Cardiac septum (tissue), 1 donor: ENCODE results near the gene PDZRN3. TPM values are rescaled to one million over a fixed set of nuclear protein-coding genes. Genes with fewer than 3 reads are reported as not detected.

Experiments
- DNase-seq: peaks from one replicate; pipeline ENCODE4 v3.0.0-alpha.2; 2020; ENCODE audit warnings: low spot score
- intact Hi-C: fragments of 100-400 bp; cut with DNase I; formaldehyde crosslinking; loops from one replicate; pipeline ENCODE4 v1.14.0; 2022
- total RNA-seq: library from RNA; stranded (reverse); fragmentation: NEBNext Ultra II Directional; extraction: Animal tissue kit (Norgen Biotek cat#: 25700); gene quantifications from one replicate; pipeline ENCODE4 v1.2.1, GENCODE V29; 2021
- donor health status: DM: no; HTN: no; CAD: no.

Gene PDZRN3
- total RNA-seq, 1 donor from 2014 or later, result 66.0 TPM

DNA sequence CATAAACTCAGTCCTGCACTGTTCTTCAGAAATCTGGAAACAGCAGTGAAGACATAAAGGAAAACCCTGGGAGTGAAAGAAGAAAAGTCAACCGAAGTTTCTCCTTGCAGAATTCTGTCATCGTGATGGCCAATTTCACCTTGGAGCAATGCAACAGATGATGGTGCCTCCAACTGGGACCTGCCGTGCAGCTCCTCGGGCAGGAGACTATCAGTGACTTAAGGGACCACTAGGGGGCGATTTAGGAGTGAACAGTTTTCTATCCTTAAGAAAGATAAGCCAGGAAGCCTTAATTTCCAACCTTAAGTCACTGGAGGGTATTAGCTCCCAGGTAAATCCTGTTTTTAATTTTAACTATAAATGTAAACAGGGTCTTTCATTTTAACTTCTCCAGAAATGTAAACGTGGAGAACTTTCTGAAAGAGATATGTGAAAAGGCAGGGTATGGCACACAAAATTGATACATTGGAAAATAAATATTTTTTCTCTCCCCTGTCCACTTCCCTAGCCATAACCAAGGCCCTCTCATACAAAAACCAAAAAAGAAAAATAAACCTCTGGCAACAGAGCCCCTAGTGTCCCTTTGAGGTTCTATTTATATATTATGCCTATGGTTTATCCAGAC, 116.3 kb downstream of the PDZRN3 start:
- DNase-seq, result no peak
- intact Hi-C loops, result loop anchor here (2.0 kb wide), 2 partner anchors 116 to 340 kb away; partner anchors contain the start of gene PDZRN3

DNA sequence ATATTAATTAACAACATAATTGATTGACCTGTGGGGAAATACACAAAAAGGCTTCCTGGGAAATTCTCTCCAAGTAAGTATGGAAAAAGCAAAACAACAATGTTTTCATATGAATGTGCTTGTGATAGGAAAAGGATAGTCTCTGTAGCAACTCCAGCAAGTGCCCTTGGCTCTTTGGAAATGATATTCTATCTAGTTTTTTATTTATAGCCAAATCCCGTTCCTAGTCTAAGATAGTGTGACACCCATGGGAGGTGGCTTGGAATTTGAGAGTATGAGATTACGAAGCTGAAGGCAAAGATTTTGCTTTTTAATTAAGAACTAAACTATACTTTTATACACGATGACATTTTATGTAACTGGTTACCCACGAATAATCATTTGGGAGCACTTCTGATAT, 119.9 kb downstream of the PDZRN3 start:
- intact Hi-C loops, result loop anchor here (5.0 kb wide), 1 partner anchor 48 kb away; no protein-coding TSS in a partner anchor
- no peak for DNase-seq

DNA sequence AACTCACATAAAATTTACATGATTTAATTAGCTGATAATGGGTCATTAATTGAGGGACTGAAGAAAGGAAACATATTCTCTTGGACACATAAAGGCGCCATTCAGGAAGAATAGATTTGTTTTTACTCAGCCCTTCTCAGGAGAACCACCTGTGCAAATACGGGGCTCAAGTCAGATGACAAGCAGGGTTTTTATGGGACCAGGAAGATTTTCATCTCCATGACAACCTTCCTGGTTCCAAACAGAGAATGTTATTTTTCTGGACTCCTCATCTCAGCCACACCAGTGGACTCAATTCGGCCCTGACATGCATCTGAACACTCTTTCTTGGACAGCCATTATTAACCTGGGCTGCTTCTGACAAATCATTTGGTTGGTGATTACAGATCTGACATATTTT, 120.5 kb downstream of the PDZRN3 start:
- intact Hi-C loops, result loop anchor here (5.0 kb wide), 1 partner anchor 47 kb away; no protein-coding TSS in a partner anchor
- DNase-seq, result no peak

DNA sequence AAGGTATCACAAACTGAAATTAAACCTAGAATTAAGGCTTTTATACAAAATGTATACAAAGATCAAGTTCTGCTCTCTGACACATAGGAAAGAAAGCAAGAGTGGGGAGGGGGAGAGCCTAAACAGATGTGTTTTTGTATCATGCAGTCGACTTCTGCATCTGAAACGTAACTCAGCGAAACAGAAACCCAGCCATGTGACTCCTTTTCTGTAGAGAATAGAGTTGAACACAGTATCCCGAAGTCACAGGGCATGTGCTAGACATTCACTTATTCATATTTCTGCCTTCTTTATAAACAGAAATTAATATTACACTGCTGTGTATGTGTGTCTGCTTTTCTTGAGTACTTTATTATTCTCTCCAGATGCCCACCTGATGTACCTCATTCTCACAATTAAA, 121.0 kb downstream of the PDZRN3 start:
- intact Hi-C loops, result loop anchor here (5.0 kb wide), 1 partner anchor 46 kb away; no protein-coding TSS in a partner anchor
- DNase-seq, result no peak

DNA sequence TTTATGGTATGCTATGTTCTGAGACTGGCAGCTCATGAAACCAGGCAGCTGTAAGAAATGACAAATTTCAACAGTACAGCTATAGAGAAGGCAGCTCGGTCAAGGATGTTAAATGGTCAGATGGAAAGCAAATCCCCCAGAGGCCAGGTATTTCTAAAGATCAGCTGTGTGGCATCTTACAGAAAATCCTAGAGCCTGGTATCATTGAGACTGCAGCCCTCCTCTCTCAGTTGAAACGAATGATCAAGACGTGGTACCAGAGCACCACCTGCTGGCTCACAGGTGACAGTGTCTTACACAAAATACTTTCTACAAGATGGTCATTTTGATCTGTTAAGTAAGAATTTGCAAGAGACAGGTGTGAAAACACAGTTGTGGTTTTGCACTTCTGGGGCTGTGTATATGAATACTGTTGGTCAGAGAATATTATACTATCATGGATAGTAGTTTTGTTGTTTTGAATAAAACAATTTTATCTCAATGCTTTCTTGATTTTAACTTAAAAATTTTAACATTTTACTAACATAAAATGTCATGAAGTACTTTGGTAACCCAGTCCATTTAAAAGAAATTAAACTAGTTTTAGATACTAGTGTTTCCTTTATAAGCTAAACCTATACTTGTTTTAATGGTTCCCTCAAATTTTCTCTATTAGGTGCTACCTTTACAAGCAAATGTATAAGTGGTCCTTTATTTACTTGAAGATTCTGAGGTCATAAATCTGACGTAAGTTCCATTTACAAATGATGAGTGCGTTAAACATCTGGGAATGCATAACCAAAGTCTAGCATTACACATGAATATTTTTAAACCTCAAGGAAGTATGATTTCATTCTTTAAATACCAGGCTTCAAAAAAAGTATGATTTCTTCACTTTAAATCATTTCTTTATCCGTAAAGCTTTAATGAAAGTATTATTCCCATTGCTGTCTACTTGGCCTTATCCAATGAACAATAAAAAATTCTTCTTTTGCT, 121.8 kb downstream of the PDZRN3 start:
- intact Hi-C loops, result loop anchor here (1.0 to 5.0 kb wide), 2 partner anchors 46 to 402 kb away; no protein-coding TSS in a partner anchor
- no peak for DNase-seq

DNA sequence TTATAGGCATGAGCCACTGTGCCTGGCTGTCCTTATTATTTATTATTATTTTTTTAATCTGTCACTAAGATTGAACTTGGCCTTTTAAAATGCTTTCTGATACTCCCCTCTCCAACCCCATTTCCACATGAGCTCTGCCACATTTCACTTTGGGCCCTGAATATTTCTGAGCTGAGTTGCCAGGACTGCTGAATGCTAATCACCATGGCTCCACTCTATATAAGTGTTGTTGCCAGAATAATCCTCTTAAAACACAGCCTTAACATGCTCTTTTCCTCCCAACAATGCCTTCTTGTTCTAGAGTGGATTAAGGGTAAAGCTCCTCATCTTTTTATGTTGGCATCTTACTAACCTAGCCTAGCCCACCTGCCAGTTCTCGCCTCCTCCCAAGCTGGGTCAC, 124.4 kb downstream of the PDZRN3 start:
- intact Hi-C loops, result loop anchor here (5.0 kb wide), 1 partner anchor 43 kb away; no protein-coding TSS in a partner anchor
- DNase-seq, result no peak

DNA sequence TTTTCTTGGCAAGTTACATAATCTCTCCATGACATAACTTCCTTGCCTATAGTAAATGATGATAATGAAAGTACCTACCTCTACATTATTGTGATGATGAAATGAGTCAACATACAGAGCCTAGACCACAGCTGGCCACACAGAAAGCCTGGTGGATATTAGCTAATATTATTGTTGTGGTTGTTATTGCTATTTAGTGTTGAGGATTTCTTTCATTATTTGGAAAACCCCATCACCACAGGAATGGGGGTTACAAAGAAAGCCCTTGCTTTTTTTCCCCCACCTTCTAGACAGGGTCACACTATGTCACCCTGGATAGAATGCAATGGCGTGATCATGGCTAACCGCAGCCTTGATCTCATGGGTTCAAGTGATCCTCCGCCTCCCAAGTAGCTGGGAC, 125.0 kb downstream of the PDZRN3 start:
- intact Hi-C loops, result loop anchor here (5.0 kb wide), 1 partner anchor 42 kb away; no protein-coding TSS in a partner anchor
- no peak for DNase-seq

DNA sequence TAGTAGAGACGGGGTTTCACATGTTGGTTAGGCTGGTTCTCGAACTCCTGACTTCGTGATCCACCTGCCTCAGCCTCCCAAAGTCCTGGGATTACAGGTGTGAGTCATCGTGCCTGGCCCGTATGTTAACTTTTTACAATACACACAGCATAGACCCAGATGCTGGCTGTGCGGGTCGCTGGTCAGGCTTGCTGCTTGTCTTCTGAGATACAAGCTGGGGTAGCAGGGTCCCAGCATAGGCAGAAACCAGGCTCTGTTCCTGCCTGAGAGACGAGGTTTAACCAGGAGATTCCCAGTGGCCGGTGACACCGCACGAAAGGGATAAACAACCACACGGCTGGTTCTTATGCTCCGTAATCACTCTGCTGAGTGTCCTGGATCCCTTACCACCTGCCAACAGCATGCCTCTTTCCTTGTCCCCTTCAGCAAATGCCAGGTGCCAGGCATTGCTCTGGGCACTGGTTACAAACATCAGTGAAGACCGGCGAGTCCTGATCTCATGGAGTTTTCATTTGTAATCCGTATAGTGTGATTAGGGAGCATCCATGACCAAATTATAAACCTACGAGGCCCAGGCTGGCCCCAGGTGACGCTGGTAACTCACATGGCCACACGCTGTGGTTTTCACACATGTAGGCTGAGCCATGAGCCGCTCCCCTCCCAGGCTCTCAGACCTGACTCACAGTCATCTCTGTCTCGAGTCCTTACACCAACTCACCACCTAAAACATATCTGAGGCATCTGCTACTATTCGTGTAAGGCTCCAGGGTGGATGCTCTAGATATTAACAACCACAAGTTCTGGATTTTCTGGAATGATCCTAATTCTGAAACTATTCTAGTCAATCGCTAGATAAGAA, 125.7 kb downstream of the PDZRN3 start:
- DNase-seq, result no peak
- intact Hi-C loops, result no loop called here

DNA sequence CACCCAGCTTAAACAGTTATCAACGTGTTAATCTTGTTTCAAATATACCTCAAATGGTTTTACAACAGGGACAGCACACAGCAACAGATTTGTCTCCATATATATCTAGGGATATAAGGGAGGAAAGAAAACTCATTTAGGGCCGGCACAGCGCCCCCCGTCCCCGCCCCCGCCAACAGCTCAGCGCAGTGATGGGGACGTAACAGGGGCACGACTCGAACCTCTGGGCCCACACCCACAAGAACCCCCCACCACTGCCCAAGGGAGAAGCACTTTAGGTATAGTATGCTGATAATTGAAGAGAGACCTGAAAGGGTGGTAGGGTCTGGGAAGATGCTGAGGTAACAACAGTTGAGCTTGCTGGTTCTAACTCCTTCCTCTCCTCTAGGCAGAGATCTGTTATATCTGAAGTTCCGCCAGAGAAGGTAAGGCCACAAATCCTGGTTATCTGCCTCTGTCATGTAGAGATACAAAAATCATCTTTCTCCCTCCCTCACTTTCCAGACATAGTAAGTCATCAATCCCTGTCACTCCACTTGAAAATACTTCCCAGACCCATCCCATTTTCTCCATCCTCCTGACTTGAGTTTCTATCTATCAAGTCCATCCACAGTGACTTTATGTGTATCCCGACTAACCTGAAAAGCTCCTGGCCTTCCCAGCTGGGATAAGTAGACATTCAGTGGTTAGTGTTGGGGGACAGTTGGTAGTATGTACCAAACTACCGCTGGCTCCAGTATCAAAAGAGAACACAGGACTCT, 126.9 kb downstream of the PDZRN3 start:
- DNase-seq, result no peak
- intact Hi-C loops, result no loop called here

DNA sequence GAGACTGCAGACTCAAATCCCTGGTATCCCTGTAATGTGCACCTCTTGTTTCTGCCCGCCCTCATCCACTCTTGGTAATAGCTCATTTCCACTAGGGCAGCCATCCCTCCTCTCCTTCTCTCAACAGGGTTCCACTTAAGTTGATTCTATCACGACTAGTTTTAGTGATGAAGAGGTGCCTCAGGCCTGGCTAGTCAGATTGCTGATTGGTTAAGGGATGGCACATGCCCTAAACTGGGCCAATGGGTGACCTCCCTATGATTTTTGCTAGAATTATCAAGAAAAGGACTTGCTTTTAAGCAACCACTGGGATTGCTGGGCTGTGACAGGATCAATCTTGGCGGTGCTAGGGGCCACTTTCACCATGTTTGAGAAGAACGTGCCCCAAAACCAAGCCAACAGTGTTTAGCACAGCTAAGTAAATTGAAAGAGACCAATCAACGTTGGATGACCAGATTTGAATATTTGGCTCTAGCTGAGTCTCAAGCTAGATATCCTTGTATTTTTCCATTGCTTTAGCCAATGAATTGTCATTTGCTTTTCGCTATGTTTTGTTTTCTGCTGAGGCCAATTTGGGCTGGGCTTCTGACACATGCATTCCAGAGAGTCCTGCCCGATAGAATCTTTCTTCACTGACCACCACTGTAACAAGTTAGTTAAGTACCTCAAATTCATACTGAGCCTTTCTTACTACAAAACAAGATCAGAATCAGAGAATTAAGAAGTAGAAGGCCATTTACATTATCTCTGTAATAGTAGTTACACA, 131.0 kb downstream of the PDZRN3 start:
- DNase-seq, result no peak
- intact Hi-C loops, result no loop called here

DNA sequence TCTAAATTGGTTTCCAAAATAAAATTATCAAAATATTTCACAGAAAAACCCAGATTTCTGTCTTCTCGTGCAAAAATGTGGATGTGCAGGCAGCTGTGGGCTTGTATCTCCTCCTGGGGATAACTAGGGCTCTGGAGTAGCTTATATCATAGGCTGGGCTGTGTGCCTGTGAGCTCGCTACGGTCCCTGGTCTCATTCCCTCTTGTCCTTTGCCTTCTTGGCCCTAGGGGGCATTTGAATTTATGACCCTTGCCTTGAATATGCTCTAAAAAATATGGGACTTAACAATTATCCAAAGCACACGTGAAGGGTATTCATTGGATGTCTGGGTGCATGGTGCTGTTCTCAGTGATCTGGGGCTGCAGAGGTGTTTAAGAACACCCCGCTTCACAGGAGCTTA, 132.6 kb downstream of the PDZRN3 start:
- intact Hi-C loops, result no loop called here
- no peak for DNase-seq

DNA sequence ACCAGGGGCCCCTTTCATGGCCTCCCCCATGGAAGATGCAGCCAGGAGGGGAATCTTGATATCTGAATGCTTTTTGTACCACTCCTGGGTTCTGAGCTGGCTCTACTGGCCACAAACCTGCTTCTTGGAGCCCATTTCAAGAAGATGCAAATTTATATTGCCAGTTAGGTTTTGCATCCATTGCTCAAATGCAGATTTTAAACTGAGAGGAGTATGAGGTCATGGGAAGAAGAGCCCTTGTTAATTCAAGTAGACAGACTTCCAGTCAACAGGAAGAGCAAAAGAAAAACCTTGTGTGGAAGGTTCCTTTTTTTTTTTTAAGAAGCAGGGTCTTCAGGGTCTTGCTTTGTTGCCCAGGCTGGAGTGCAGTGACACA, 133.5 kb downstream of the PDZRN3 start:
- intact Hi-C loops, result no loop called here
- no peak for DNase-seq

DNA sequence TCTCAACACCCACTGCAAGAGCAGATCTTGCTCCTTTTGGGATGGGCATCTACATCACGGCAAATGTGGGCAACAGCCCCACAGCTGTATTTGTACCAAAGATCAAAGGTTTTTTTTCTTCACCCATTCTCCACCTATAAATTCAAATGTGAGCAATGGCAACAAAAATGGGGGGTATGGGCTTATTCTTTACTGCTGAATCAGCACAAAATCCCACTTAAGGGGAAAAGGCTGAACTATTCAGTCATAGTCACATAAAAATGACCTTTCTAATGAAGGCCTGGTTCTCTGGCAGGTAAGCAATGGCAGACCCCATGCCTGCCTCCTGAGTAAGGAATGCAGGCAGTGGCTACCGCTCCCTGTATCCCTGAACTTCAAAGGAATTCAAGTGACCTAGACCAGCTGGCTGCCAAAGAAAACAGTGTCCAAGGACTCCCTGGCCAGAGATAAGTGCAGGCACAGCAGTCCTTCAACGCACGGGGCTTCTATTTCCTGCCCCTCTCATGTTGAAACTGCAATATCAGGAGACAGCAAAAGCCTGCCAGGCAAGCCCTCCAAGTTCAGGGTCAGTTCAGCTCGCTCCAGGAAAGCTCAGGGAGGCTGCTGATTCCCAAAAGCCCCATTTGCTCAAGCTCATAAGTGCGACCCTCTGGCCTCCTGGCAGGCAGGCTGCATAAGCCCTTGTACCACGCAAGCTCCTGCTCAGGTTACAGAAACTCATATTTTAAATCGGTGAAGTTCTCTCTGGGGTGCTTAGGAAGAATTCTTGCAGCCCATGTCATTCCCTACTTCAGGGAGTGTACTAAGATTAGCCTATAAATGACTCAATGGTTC, 134.1 kb downstream of the PDZRN3 start:
- DNase-seq, result no peak
- intact Hi-C loops, result no loop called here

DNA sequence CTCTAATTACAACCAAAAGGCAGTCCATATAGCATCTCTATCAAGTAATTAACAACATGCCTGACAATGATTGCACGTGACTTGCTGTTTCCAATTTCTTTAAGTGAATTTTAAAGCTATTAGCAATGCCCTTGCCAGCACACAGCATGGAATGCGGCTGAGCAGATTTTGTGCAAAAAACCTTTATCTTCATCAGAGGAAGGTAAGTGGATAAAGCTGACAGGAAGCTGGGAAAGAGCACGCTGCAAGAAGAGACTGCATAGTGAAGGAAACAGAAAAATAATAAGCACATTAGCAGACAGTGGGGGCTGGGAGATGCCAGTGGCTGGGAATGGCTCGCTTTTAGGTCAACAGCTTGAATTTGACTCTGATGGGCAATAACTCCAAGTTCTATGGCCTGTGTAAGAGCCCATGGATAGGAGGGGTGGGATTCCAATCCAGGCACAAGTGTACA, 138.8 kb downstream of the PDZRN3 start:
- intact Hi-C loops, result no loop called here
- no peak for DNase-seq

DNA sequence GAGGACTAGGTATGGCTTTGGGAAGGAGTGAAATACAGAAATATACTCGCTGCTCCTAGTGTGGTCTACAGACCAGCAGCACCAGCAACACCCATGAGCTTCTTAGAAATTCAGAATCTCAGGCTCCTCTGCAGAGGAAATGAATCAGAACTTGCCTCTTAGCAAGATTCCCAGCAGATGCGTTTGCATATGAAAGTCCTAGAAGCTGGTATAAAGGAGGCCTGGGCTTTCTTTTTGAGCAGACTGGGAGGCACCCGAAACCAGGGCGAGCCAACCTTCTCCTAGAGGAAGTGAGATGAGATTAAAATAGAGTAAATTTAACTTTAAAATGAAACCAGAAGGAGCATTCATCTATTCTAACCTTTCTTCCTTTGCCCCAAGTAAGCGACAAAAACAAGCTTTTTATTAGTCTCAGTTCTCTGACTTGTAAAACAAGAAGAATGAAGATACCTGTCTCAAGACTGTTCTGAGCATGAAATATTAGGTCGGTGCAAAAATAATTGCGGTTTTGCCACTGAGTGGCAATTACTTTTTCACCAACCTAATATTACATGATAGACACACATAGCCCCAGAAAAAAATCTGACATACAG, 140.0 kb downstream of the PDZRN3 start:
- intact Hi-C loops, result no loop called here
- no peak for DNase-seq

DNA sequence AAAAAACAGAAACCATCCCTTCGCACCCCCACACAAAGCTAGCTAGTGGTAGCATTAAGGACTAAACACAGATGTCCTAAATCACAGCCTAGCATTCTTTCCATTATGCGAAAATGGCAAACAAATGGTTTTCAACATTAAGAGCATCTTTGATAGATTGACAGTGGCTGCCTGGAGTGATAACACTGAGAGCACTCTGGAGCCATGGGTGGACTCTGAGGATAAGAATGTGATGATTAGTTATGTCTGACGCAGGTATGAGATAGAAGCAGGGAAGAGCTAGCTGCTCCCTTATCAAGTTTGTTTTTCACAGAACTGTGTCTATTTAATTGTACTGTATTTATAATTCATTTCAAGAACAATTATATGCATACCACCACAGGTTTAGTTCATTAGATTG, 142.9 kb downstream of the PDZRN3 start:
- intact Hi-C loops, result no loop called here
- no peak for DNase-seq

DNA sequence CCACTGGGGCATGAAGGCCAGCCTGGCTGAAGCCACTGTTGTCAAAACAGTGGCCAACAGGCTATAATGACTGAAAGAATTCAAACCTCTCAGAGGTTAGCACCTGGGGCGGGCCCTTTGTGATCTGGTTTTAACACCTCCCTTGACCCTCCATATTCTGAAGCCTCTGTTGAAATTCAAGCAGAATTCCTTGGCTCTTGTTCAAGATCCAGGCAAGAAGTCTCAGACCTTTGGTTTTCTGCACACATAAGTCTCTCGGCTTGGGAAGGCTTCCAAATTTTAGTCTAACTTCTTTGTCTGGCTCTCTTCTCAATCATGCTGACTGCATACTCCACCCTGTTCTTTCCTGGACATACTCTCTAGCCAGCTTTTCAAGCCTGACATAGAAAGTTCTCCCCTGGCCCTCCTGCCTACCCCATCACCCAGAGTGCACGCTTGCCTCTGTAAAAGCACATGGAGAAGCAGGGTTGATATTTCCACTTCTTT, 144.5 kb downstream of the PDZRN3 start:
- DNase-seq, result no peak
- intact Hi-C loops, result no loop called here
